ES-I3 (cell line): ENCODE data around the gene KCNK4.

Experiments
- H3K36me3 ChIP-seq: 2 replicates; pipeline ENCODE4 v1.6.1; 2013; ENCODE audit warnings: mild to moderate bottlenecking, low read length, control low read depth, moderate library complexity; ENCODE audit not compliant: insufficient read depth
- H3K4me1 ChIP-seq: 2 replicates; pipeline ENCODE4 v1.6.1; 2013; ENCODE audit warnings: mild to moderate bottlenecking, control low read depth, low read length; ENCODE audit not compliant: insufficient read depth
- H3K9ac ChIP-seq: 2 replicates; pipeline ENCODE4 v1.6.1; 2013; ENCODE audit warnings: low read depth, mild to moderate bottlenecking, low read length, moderate library complexity
- H3K9me3 ChIP-seq: 2 replicates; pipeline ENCODE4 v1.6.1; 2013; ENCODE audit warnings: mild to moderate bottlenecking, low read length, moderate library complexity; ENCODE audit not compliant: control insufficient read depth, insufficient read depth

Gene KCNK4

DNA sequence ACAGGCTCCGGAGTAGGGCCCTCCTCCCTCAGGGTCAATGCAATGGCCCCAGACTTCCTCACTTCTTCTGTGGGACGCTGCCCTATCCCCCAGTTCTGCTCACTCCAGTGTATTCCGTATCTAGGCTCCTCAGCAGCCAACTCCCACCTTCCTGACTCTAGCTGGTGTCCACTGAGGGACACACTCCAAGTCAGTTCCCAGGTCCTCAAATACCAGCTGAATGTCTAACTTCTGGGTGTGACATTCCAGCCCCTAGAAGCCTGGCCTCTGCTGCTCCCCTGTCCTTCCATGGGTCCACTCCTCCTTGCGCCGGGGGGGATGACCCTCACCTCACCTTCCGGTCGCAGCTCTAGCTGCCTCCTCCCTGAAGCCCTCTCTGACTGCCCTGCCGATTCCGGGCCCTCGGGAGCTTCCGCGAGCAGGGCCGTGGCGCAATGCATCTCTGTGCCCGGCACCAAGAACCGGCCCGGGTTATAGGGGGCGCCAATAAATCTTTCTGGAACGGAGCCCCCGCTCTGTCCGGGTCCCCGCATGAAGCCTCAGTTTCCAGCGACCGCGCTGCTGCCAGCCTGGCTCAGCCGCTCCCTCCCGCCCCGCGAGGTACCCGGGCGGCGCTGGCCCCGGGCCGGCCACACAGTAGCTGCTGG is 22.1 kb upstream of the KCNK4 start:
- peaks cover 5% of the 10 kb centered on the region; the same call in 1 of the 2 replicates for H3K4me1 ChIP-seq
- H3K9ac ChIP-seq: peak overlapping the region; percentile 88
- no peaks in the 10 kb centered on the region; the same call in 1 of the 2 replicates for H3K36me3 ChIP-seq
- H3K9me3 ChIP-seq: no peaks in the 10 kb centered on the region

DNA sequence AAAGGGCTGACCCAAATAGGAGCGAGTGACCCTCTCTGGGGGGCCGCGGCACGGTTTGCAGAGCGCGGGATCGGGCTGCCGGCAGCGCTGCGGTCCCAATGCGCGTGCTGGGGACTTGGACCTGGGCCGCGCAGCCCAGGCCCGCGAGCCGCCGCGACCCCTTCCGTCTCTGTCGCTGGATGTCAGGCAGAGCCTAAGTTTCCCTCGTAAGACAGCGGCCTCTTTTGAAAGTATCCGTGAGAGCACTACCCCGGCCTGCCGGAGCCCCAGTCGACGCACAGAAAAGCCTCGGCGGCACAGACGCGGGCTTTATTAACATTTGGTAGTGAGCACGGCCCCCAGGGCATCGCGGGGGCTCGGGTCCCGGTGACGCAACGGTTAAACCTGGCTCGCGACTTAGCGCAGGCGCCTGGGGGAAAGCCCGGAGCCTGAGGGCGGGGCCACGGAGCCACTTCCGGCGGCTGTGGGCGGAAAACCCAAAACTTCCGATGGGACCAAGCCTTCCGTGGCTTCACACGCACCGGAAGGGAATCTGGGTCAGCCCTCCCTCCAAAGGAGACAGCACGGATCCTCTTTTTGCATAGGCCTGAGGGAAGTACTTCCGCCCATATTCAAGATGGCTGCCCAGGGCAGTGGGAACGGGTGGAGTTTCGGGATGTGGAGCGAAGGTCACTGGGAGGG is 21.4 kb upstream of the KCNK4 start:
- peak overlapping the region; percentile 88 for H3K9ac ChIP-seq
- H3K4me1 ChIP-seq: peaks cover 5% of the 10 kb centered on the region; the same call in 1 of the 2 replicates
- H3K9me3 ChIP-seq: no peaks in the 10 kb centered on the region
- no peaks in the 10 kb centered on the region; the same call in 1 of the 2 replicates for H3K36me3 ChIP-seq

DNA sequence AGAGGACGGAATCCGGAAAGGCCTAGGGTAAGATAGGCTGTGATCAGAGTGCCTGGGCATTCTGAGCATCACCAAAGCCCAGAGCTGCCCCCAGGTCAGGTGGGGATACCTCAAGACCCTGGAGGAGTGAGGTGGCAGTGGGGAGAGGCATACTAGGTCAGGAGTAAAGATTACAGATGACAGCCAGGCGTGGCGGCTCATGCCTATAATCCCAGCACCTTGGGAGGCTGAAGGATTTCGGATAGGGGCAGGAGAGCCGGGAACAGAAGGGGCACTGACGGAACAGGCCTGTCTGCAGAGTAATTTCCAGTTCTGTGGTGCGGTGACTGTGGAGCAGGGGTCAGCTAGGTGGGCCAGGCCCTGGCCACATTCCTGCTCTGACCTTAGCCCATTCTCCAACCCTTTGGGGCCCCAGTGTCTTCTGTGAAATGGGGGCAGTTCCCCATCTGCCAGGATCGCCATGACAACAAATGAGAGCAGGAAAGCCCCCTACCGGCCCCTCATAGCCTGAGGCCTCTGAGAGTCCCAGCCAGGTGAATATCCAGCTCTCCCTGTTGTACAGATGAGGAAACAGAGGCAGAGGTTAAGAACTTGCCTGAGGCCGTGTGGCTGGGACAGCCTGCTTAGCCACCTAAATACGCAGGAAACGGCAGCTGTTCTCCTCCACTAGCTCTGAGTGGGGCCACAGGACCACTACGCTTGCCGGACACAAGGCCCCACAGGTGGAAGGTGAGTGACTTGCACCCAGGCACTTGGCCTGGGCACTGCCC is 15.9 kb upstream of the KCNK4 start:
- Histone ChIP-seq H3K9me3 (no peaks in the 10 kb centered on the region), H3K36me3 (no peaks in the 10 kb centered on the region), H3K4me1 (peaks cover 8% of the 10 kb centered on the region; the same call in 1 of the 2 replicates), H3K9ac (no peak overlapping the region)

DNA sequence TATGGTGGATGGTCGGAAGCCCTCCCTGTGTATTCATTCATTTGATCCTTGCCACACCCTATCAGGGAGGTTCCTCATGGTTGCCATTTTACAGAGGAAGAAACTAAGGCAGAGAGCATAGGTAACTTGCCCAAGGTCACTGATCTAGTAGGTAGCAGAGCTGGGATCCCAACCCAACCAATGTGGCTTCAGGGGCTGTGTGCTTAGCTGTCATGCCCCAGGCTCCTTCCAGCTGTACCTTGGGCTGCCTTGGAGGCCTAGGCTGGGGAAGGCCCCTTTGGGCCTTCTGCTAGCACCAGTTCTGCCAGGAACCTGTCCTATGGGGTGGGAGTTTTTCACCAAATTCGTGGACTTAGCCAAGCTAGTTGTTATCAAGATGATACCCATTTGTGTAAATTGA is 15.3 kb upstream of the KCNK4 start:
- Histone ChIP-seq H3K9me3 (no peaks in the 10 kb centered on the region), H3K4me1 (peaks cover 8% of the 10 kb centered on the region; the same call in 1 of the 2 replicates), H3K36me3 (no peaks in the 10 kb centered on the region), H3K9ac (no peak overlapping the region)

- no peak overlapping the region for H3K9ac ChIP-seq
- H3K9me3 ChIP-seq: no peaks in the 10 kb centered on the region
- H3K36me3 ChIP-seq: no peaks in the 10 kb centered on the region
- H3K4me1 ChIP-seq: peaks cover 8% of the 10 kb centered on the region; the same call in 1 of the 2 replicates
Measured at GRCh38 chr11:64276653-64277431, 14.3 kb upstream of the KCNK4 start.

DNA sequence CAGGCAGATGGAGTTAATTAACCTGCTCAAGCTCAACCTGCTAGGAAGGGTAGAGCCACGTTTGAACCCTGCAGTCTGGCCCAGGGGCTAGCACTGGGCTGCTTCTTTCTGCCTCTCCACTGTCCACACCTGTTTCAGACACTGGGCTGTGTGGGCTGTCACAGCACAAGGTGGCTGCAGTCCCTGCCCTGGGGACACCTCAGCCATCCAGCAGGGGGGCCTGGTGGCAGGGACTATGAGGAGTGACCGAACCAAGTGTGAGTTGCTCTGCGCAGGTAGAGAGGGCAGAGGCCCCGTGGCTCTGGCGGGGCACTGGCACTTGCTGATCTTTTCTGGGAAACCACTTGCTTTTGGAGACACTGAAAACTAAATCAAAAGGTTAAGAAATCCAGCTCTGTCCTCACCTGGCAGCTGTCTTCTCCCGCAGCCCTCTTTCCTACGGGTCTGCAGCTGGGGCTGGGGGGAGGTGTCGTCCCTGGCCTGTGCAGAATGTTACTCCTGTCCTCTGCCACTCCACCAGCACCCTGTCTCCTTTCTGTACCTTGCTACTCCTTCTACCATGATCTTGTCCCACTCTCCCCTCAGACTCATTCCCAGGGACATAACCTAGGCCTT is 12.4 kb upstream of the KCNK4 start:
- no peaks in the 10 kb centered on the region for H3K9me3 ChIP-seq
- H3K9ac ChIP-seq: no peak overlapping the region
- peaks cover 8% of the 10 kb centered on the region; the same call in 1 of the 2 replicates for H3K4me1 ChIP-seq
- H3K36me3 ChIP-seq: no peaks in the 10 kb centered on the region; the same call in 1 of the 2 replicates

DNA sequence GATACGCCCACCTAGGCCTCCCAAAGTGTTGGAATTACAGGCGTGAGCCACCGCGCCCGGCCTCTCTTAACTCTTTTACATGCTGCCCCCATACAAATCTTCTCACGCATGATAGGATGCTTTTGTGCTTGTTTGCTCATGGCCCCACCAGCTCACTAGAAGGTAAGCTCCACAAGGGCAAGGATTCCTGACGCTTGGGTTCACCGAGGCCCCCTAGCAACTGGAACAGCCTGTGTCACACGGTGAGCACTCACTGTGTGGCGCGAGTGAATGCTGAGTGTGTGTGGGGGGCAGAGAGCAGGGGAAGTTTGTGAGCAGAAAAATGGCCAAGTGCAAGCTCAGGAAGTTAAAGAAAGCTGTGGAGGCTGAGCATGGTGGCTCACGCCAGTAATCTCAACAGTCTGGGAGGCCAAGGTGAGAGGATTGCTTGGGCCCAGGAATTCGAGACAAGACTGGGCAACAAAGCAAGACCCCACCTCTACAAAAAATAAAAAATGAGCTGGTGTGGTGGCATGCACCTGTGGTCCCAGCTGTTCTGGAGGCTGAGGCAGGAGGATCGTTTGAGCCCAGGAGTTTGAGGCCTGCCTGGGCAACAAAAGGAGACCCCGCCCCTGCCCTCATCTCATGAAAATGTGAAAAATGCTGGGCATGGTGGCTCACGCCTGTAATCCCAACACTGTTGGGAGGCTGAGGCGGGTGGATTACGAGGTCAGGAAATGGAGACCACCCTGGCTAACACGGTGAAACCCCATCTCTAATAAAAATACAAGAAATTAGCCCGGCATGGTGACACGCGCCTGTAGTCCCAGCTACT is 8.9 kb upstream of the KCNK4 start:
- no peaks in the 10 kb centered on the region for H3K9me3 ChIP-seq
- H3K36me3 ChIP-seq: no peaks in the 10 kb centered on the region; the same call in 1 of the 2 replicates
- no peak overlapping the region for H3K9ac ChIP-seq
- H3K4me1 ChIP-seq: peaks cover 4% of the 10 kb centered on the region; the same call in 1 of the 2 replicates

- no peaks in the 10 kb centered on the region for H3K9me3 ChIP-seq
- 0 out of 2 replicates have a peak, but pooled peaks cover 4% of the 10 kb centered on the region for H3K4me1 ChIP-seq
- H3K9ac ChIP-seq: no peak overlapping the region
- no peaks in the 10 kb centered on the region; the same call in 1 of the 2 replicates for H3K36me3 ChIP-seq
Measured at GRCh38 chr11:64283092-64283491, 8.0 kb upstream of the KCNK4 start.

DNA sequence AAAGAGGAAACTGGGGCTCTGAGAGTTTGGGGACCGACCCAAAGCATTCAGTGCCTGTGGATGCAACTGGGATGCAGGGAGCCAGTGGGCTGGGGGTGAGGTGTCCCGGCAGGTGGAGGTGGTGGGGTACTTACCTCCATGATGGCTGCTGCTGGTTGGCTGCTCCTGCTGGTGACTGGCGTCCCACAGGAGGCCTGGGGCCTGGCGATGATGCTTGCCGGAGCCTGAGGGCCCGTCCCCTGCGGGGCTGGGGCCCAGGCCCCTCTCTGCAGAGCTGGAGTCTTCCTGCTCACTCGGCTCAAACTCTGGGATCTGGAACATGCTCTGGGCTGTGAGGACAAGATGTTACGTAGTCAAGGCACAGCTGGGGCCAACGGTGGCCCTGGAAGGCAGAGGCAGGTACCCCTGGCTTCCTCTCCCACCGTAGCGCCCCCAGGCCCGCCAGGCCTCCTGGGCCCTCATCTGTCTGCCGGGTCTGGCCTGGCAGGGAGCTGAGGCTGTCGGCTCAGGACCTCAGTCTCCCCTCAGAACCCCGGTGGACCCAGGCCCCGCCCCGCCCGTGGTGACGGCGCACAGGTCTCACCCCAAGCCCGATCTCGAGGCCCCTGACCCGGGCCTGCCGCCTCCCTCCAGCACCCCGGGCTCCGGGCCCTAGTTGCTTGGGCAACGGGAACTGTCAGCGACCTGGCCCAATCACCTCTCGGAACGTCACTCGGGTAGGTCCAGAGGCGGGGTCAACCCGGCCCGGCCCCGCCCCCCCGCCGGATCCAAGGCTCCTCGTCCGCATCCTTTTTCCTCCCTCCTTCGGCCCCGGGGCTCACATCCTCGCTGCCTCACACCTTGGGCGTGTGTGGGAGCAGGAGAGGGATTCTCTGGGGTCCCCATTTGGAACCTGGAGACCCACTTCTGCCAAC is 6.8 kb upstream of the KCNK4 start, which contains the start of gene BAD:
Gene BAD, minus strand, starts transcription at position 618 of the 914 bp plus-strand sequence. Its CDS starts 297 bp downstream, at position 321.
- Histone ChIP-seq H3K4me1 (0 out of 2 replicates have a peak, but pooled peaks cover 4% of the 10 kb centered on the region), H3K9me3 (no peaks in the 10 kb centered on the region), H3K9ac (peak within 1 kb of the TSS; percentile 92), H3K36me3 (no peaks in the 10 kb centered on the region; the same call in 1 of the 2 replicates)

DNA sequence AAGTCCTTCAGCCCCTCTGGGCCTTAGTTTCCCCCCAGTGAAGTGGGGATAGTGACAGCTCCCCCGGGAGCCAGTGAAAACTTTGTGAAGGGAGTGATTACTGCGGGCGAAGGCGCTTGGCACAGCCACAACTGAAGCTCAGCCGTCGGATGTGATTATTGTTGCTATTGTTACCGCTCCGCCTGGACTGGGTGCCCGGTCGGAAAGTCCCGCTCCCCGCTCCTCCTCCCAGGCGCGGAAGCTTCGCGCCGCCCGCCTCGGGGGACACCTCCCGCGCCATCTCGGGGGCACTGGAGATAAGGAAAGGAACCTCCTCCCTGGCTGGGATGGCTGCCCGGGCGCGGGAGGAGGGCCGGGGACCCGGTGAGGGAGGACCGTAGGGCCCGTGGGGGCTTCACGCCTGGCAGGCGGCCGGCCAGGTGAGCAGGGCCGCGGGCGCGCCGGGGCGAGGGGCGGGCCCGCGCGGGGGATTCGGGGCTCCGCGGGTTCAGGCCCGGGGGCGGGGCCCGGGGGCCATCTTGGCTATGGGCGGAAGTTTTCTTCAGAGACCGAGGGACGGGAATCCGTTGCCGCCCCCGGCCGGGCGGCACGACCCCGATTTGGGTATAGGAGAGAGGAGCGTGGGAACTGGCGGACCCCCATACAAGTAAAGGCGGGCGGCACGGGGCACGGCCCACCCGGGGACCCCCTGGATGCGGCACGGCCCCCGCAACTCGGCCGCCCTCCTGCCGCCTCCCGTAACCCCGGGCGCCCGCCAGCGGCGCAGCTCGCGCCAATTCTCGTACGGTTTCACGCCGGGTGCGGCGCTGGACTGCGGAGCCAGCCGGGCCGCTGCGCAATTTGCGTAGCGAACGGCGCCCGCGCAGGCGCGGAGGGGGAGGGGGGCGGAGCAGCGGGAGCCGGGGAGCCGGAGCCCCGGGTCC is 5.9 kb upstream of the KCNK4 start, which contains the start of gene GPR137:
Gene GPR137, plus strand, starts transcription at position 887 of the 923 bp plus-strand sequence. CDS start 677 bp downstream, outside the sequence.
- H3K9me3 ChIP-seq: no peaks in the 10 kb centered on the region
- H3K9ac ChIP-seq: peak within 1 kb of the TSS; percentile 92
- H3K4me1 ChIP-seq: 0 out of 2 replicates have a peak, but pooled peaks cover 4% of the 10 kb centered on the region

More for the DNA sequence above, 5.9 kb upstream of the KCNK4 start, which contains the start of gene GPR137:
- no peaks in the 10 kb centered on the region; the same call in 1 of the 2 replicates for H3K36me3 ChIP-seq
